Neural cell (in vitro differentiated cells): ENCODE data around the gene ANO1. TPM values are rescaled to one million over a fixed set of nuclear protein-coding genes. Genes with fewer than 3 reads are reported as not detected.

Experiments used
- H2AFZ ChIP-seq: fragments of 200-600, 300-800 bp; sonication (generic), shearing (Covaris generic); 2 replicates; pipeline ENCODE4 v1.6.0; 2014; ENCODE audit warnings: low read depth, mild to moderate bottlenecking, antibody characterized with exemption, low read length, moderate library complexity
- H3F3A ChIP-seq: fragments of 200-600 bp; shearing (Covaris generic); 2 replicates; pipeline ENCODE4 v1.6.1; 2016; ENCODE audit warnings: mild to moderate bottlenecking, moderate library complexity, mixed read lengths, antibody characterized with exemption, low read length; ENCODE audit not compliant: insufficient read depth, poor library complexity, severe bottlenecking
- H3K27ac ChIP-seq: fragments of 200-600, 300-800 bp; sonication (generic), shearing (Covaris generic); 2 replicates; pipeline ENCODE4 v1.5.1; 2014; ENCODE audit warnings: mild to moderate bottlenecking, low read length, moderate library complexity
- H3K27me3 ChIP-seq: fragments of 300-800, 200-600 bp; sonication (generic), shearing (Covaris generic); 2 replicates; pipeline ENCODE4 v1.6.0; 2014; ENCODE audit warnings: mild to moderate bottlenecking, low read depth, low read length, moderate library complexity; ENCODE audit not compliant: insufficient read depth
- H3K36me3 ChIP-seq: fragments of 300-800, 200-600 bp; sonication (generic), shearing (Covaris generic); 2 replicates; pipeline ENCODE4 v1.5.1; 2014; ENCODE audit warnings: mild to moderate bottlenecking, antibody characterized with exemption, low read length, moderate library complexity; ENCODE audit not compliant: insufficient read depth
- H3K4me2 ChIP-seq: fragments of 300-800, 200-600 bp; sonication (generic), shearing (Covaris generic); 2 replicates; pipeline ENCODE4 v1.6.0; 2014; ENCODE audit warnings: mild to moderate bottlenecking, low read length
- H3K4me3 ChIP-seq: fragments of 300-800, 200-600 bp; sonication (generic), shearing (Covaris generic); 2 replicates; pipeline ENCODE4 v1.5.1; 2014; ENCODE audit warnings: mild to moderate bottlenecking, low read length, moderate library complexity
- H3K79me2 ChIP-seq: fragments of 200-600 bp; shearing (Covaris generic); replicated peaks from 2 replicates; pipeline ENCODE4 v1.6.0; 2014; ENCODE audit warnings: mild to moderate bottlenecking, low read length, moderate library complexity; ENCODE audit not compliant: insufficient read depth
- H3K9ac ChIP-seq: fragments of 300-800, 200-600 bp; sonication (generic), shearing (Covaris generic); 2 replicates; pipeline ENCODE4 v1.6.1; 2016; ENCODE audit warnings: mild to moderate bottlenecking, low read length, mixed read lengths
- H3K9me2 ChIP-seq: fragments of 200-600 bp; shearing (Covaris generic); 2 replicates; pipeline ENCODE4 v1.6.1; 2016; ENCODE audit warnings: mild to moderate bottlenecking, low read length, mixed read lengths; ENCODE audit not compliant: insufficient read depth
- H3K9me3 ChIP-seq: fragments of 200-600, 300-800 bp; sonication (generic), shearing (Covaris generic); 2 replicates; pipeline ENCODE4 v1.6.1; 2016; ENCODE audit warnings: mild to moderate bottlenecking, mixed run types, low read length, moderate library complexity, mixed read lengths
- H4K20me1 ChIP-seq: fragments of 200-600 bp; shearing (Covaris generic); 2 replicates; pipeline ENCODE4 v1.6.1; 2016; ENCODE audit warnings: mild to moderate bottlenecking, mixed run types; ENCODE audit not compliant: insufficient read depth
- CTCF ChIP-seq: fragments of 450-650 bp; IDR thresholded peaks from 2 replicates; pipeline ENCODE4 v1.5.1; 2014; ENCODE audit warnings: antibody characterized with exemption, mild to moderate bottlenecking, moderate library complexity; ENCODE audit not compliant: poor library complexity, severe bottlenecking
- EP300 ChIP-seq: fragments of 450-650 bp; conservative IDR thresholded peaks from 2 replicates; pipeline ENCODE4 v1.6.1; 2014; ENCODE audit warnings: antibody characterized with exemption, mild to moderate bottlenecking, moderate library complexity; ENCODE audit not compliant: poor library complexity, severe bottlenecking
- EZH2 ChIP-seq: fragments of 200-600, 300-800 bp; shearing (Covaris generic), sonication (generic); IDR thresholded peaks from 2 replicates; pipeline ENCODE4 v1.6.1; 2014; ENCODE audit warnings: antibody characterized with exemption, low read length, borderline replicate concordance, mild to moderate bottlenecking; ENCODE audit not compliant: insufficient read depth, poor library complexity, severe bottlenecking
- MXI1 ChIP-seq: fragments of 450-650 bp; conservative IDR thresholded peaks from 2 replicates; pipeline ENCODE4 v1.6.1; 2014; ENCODE audit warnings: antibody characterized with exemption, mild to moderate bottlenecking; ENCODE audit not compliant: poor library complexity, severe bottlenecking
- RAD21 ChIP-seq: fragments of 450-650 bp; conservative IDR thresholded peaks from 2 replicates; pipeline ENCODE4 v1.6.1; 2014; ENCODE audit warnings: antibody characterized with exemption, mild to moderate bottlenecking, moderate library complexity
- SMC3 ChIP-seq: fragments of 450-650 bp; conservative IDR thresholded peaks from 2 replicates; pipeline ENCODE4 v1.6.1; 2014; ENCODE audit warnings: antibody characterized with exemption, mild to moderate bottlenecking, moderate library complexity; ENCODE audit not compliant: poor library complexity
- TAF1 ChIP-seq: IDR thresholded peaks from 2 replicates; pipeline ENCODE4 v1.6.1; 2012; ENCODE audit warnings: low read depth
- polyA plus RNA-seq: library from polyadenylated mRNA; depleted of rRNA; stranded (reverse); fragments of >200 nt; gene quantifications from 2 replicates; pipeline ENCODE4 v1.2.3, GENCODE V29; 2014

Gene ANO1
- polyA plus RNA-seq, 1 donor from 2014 or later: not detected

- TF ChIP-seq TAF1: no peak
- TF ChIP-seq MXI1: no peak
- no peak for TF ChIP-seq EP300
- TF ChIP-seq SMC3: no peak
- TF ChIP-seq CTCF: no peak
- no peaks in the 10 kb centered on the region for H3F3A ChIP-seq
Observed at GRCh38 chr11:70189622-70190021, 111.5 kb downstream of the ANO1 start.

GRCh38 chr11:70191495-70192140, 113.5 kb downstream of the ANO1 start:
- no peak overlapping the region for H3K4me2 ChIP-seq
- no peak overlapping the region for H2AFZ ChIP-seq
- no peaks in the 10 kb centered on the region for H3K9me3 ChIP-seq

More at GRCh38 chr11:70189622-70190021, 111.5 kb downstream of the ANO1 start:
- Histone ChIP-seq H3K79me2 (no peaks in the 10 kb centered on the region), H3K27ac (no peak overlapping the region), H3K9me2 (no peaks in the 10 kb centered on the region), H3K9me3 (no peaks in the 10 kb centered on the region), H2AFZ (no peak overlapping the region), H3K4me3 (no peak overlapping the region), H3K27me3 (no peaks in the 10 kb centered on the region), H4K20me1 (no peaks in the 10 kb centered on the region), H3K9ac (no peak overlapping the region), H3K36me3 (no peaks in the 10 kb centered on the region), H3K4me2 (no peak overlapping the region)

More at GRCh38 chr11:70191495-70192140, 113.5 kb downstream of the ANO1 start:
- Histone ChIP-seq H3K79me2 (no peaks in the 10 kb centered on the region), H3K27me3 (no peaks in the 10 kb centered on the region), H4K20me1 (no peaks in the 10 kb centered on the region), H3K9me2 (no peaks in the 10 kb centered on the region), H3K4me3 (no peak overlapping the region), H3K9ac (no peak overlapping the region), H3K36me3 (no peaks in the 10 kb centered on the region), H3F3A (no peaks in the 10 kb centered on the region), H3K27ac (no peak overlapping the region)
- peak; percentile 82 for TF ChIP-seq RAD21
- no peak for TF ChIP-seq EP300
- TF ChIP-seq CTCF: peak; percentile 79
- no peak for TF ChIP-seq EZH2
- TF ChIP-seq SMC3: peak; percentile 86
